Measurements from ENCODE around the gene EMC9. TPM values are rescaled to one million over a fixed set of nuclear protein-coding genes. Genes with fewer than 3 reads are reported as not detected.
A peak's percentile ranks its signal among the peaks of the same experiment; 100 is the strongest.

EMC9 gene
- total RNA-seq, 1 donor from 2014 or later = 22.6 TPM

GRCh38 chr14:24114532-24115421 is 26.6 kb downstream of the EMC9 start, which contains the start of the genes DCAF11 and NRL:
DCAF11 (plus strand) TSS chr14:24114777; CDS start chr14:24115595, 818 bp downstream.
NRL (minus strand) TSS chr14:24114949; CDS start chr14:24082848, 32,101 bp downstream.
- Mint-ChIP-seq H3K4me3 (peak within 1 kb of the TSS; percentile 99), H3K9me3 (no peaks in the 10 kb centered on the region), H3K27ac (peak within 1 kb of the TSS; percentile 100), H3K4me1 (peaks cover 27% of the 10 kb centered on the region), H3K36me3 (ENCODE audit: low read depth) (peaks cover 50% of the 10 kb centered on the region), H3K27me3 (no peaks in the 10 kb centered on the region)
- peak; percentile 83 for ATAC-seq (ENCODE audit: low read depth)
- ChIA-PET CTCF (interaction anchor here (0.6 to 2.6 kb wide), 13 partner anchors 11 to 194 kb away, joined by 3 to 15 read pairs (median 5); partner anchors contain the start of genes EMC9, IRF9, PSME1 and PSME2), POLR2A (interaction anchor here (0.6 to 6.1 kb wide), 48 partner anchors 9 to 1324 kb away, joined by 3 to 239 read pairs (median 7); partner anchors contain the start of genes ACIN1, C14orf119, CARMIL3 and CBLN3)
- TF ChIP-seq, protein P1, sequence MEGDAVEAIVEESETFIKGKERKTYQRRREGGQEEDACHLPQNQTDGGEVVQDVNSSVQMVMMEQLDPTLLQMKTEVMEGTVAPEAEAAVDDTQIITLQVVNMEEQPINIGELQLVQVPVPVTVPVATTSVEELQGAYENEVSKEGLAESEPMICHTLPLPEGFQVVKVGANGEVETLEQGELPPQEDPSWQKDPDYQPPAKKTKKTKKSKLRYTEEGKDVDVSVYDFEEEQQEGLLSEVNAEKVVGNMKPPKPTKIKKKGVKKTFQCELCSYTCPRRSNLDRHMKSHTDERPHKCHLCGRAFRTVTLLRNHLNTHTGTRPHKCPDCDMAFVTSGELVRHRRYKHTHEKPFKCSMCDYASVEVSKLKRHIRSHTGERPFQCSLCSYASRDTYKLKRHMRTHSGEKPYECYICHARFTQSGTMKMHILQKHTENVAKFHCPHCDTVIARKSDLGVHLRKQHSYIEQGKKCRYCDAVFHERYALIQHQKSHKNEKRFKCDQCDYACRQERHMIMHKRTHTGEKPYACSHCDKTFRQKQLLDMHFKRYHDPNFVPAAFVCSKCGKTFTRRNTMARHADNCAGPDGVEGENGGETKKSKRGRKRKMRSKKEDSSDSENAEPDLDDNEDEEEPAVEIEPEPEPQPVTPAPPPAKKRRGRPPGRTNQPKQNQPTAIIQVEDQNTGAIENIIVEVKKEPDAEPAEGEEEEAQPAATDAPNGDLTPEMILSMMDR (IDR thresholded peaks at IDR 0.05) = no peak
- intact Hi-C loops (cut with micrococcal nuclease) = loop anchor here (1.0 to 10.0 kb wide), 17 partner anchors 9 to 1020 kb away; partner anchors contain the start of genes ACIN1, C14orf119, CHMP4A and EMC9
- DNase-seq = peak; percentile 97

DNA sequence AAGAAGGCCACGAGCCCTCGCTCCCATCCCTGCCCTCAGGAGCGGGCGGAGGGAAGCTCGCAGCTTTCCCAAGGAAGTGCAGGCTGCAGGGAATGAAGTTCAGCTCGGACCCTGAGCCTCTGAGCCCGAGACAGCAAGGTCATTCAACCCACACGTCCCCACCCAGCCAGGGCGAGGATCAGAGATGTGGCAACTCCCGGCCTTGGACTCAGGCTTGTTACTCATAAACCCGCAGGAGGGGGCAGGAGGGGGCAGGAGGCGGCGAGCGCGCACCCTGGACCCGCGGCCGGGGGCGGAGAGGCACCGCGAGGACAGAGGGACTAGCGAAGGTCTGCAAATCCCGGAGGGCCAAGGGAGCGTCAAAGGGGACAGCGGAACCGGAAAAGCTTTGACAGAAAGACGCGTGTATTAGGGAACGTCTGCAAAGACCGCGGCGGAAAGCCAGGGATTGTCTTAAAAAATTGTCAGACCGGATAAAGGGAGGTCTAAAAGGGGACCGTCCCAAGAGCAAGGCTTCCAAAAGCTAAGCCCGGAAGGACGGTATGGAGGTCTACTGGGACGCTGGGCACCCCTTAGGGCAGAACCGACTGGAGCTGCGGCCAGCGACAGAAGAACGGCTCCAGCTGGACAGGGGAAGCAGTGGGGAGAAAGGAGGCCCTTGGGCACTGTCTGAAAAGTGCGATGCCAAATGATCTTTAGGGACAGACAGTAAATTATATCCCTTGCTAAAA is 27.4 kb downstream of the EMC9 start:
- intact Hi-C loops (cut with micrococcal nuclease) = loop anchor here (1.0 to 10.0 kb wide), 16 partner anchors 19 to 1019 kb away; partner anchors contain the start of genes ACIN1, C14orf119, CHMP4A and EMC9
- ATAC-seq (ENCODE audit: low read depth) = peak; percentile 17
- H3K9me3 Mint-ChIP-seq = no peaks in the 10 kb centered on the region
- peak overlapping the region; percentile 100 for H3K27ac Mint-ChIP-seq
- peaks cover 29% of the 10 kb centered on the region for H3K4me1 Mint-ChIP-seq
- CTCF ChIA-PET = interaction anchor here (0.6 to 2.6 kb wide), 14 partner anchors 12 to 195 kb away, joined by 3 to 15 read pairs (median 5); partner anchors contain the start of genes CHMP4A, EMC9, IRF9 and PSME1
- H3K4me3 Mint-ChIP-seq = peak overlapping the region; percentile 99
- peak; percentile 74 for DNase-seq
- TF ChIP-seq, protein P1 (IDR thresholded peaks at IDR 0.05) = no peak
- POLR2A ChIA-PET = interaction anchor here (0.6 to 6.1 kb wide), 49 partner anchors 9 to 1323 kb away, joined by 3 to 239 read pairs (median 7); partner anchors contain the start of genes ACIN1, C14orf119, CARMIL3 and CBLN3
- H3K36me3 Mint-ChIP-seq (ENCODE audit: low read depth) = peaks cover 42% of the 10 kb centered on the region
- H3K27me3 Mint-ChIP-seq = no peaks in the 10 kb centered on the region

DNA sequence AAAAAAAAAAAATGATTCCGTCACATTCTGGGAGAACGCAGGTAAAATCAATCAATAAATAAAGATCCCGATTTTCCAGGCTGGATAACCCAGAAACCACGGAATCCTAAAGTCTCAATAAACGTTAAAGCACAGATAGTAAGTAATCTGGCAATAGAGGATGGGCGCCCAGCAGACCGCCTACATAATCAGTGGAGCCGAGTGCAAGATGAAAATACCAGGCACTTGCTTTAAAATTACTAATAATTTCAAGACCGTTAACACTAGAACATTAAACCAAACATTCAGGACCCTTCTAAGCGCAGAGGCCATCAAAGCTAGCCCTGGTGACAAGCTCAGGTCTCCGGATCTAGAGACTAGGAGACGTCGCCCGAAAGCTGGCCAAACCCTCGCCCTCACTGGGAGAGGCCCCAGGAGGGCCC is 28.0 kb downstream of the EMC9 start:
- ATAC-seq (ENCODE audit: low read depth) (no peak), DNase-seq (no peak)
- ChIA-PET POLR2A (interaction anchor here (0.6 to 6.1 kb wide), 31 partner anchors 8 to 1018 kb away, joined by 3 to 239 read pairs (median 9); partner anchors contain the start of genes ACIN1, C14orf119, CARMIL3 and CBLN3), CTCF (interaction anchor here (0.7 to 2.6 kb wide), 10 partner anchors 18 to 100 kb away, joined by 3 to 15 read pairs (median 8); partner anchors contain the start of genes CHMP4A, EMC9, IRF9 and PSME1)
- Mint-ChIP-seq H3K27me3 (no peaks in the 10 kb centered on the region), H3K27ac (peak overlapping the region; percentile 100), H3K9me3 (no peaks in the 10 kb centered on the region), H3K4me1 (peaks cover 35% of the 10 kb centered on the region), H3K4me3 (peak overlapping the region; percentile 99), H3K36me3 (ENCODE audit: low read depth) (peaks cover 36% of the 10 kb centered on the region)
- intact Hi-C loops (cut with micrococcal nuclease) = loop anchor here (10.0 kb wide), 1 partner anchor 1019 kb away; the partner anchor contains the start of genes ACIN1 and C14orf119
- TF ChIP-seq, protein P1 (IDR thresholded peaks at IDR 0.05) = no peak

GRCh38 chr14:24110523-24110922 is 30.9 kb downstream of the EMC9 start:
- POLR2A ChIA-PET = interaction anchor here (0.5 to 9.8 kb wide), 9 partner anchors 16 to 105 kb away, joined by 3 to 115 read pairs (median 5); partner anchors contain the start of genes EMC9, MDP1, PCK2 and PSME1

More at GRCh38 chr14:24110523-24110922, 30.9 kb downstream of the EMC9 start:
- TF ChIP-seq, protein P1 (IDR thresholded peaks at IDR 0.05) = no peak
- Mint-ChIP-seq H3K27ac (no peak overlapping the region), H3K27me3 (no peaks in the 10 kb centered on the region), H3K36me3 (ENCODE audit: low read depth) (peaks cover 19% of the 10 kb centered on the region), H3K9me3 (no peaks in the 10 kb centered on the region), H3K4me1 (peaks cover 20% of the 10 kb centered on the region), H3K4me3 (no peak overlapping the region)
- ATAC-seq (ENCODE audit: low read depth) (no peak), DNase-seq (no peak)
- intact Hi-C loops (cut with micrococcal nuclease) = loop anchor here (10.0 kb wide), 1 partner anchor 1016 kb away; the partner anchor contains the start of genes ACIN1 and C14orf119
- CTCF ChIA-PET = interaction anchor here (1.1 to 5.6 kb wide), 7 partner anchors 19 to 223 kb away, joined by 4 to 45 read pairs (median 10); partner anchors contain the start of genes CARMIL3, IRF9, PSME2 and RNF31
